GM15510 (cell line): ENCODE results near the gene SNRNP25.
A peak's percentile ranks its signal among the peaks of the same experiment; 100 is the strongest.

Experiments used
- POLR2A ChIP-seq: IDR thresholded peaks from 3 replicates; pipeline ENCODE4 v1.6.1; 2011; ENCODE audit warnings: borderline replicate concordance; ENCODE audit not compliant: insufficient read length; ENCODE audit errors: extremely low read depth

SNRNP25 gene

DNA sequence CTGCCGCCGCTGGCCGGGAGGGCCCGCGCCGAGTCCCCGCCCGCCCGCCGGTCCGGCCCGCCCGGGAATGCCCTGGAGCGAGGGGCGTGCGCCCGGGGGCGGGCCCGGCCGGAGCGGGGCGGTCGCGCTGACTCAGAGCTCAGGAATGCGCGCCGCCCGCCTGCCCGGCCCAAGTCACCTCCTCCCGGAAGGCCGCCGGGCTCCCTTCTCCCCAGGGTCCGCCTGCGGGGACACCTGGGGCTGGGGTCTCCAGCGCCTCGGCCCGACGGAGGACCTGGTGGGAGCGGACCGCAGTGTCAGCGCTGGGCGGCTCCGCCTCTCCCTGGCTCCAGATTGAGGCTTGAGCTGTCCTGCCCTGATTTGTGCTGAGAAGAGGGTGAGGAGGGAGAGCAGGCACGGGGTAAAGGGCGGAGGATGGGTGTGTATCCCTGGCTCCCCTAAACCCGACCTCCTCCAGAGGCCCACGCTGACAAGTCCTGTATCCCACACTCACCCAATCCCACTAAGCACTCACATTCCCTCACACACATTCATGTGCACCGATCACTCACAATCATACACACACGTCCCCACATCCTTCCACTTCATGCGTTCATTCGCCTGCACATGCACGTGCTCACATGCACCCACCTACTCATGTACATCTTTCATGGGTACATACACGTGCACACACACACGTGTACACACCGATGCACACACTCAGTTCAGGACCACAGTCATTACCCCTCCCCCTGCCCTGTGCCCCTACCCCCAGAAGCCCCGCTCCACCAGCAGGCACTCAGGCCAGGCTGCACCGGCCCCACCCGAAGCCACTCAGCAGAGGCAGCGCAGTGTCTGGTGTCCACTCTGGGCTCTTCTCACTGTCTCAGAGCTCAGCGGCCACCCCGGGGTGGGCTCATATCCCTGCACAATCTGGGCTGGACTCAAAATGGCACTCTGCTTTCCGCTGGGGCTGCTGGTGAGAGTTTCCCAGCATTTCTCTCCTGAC lies 19.2 kb downstream of the SNRNP25 start, which contains the start of gene RHBDF1:
RHBDF1 (minus strand) TSS at position 71 of the 988 bp plus-strand sequence. CDS start 7,616 bp downstream, outside the sequence.
- TF ChIP-seq POLR2A: no peak

DNA sequence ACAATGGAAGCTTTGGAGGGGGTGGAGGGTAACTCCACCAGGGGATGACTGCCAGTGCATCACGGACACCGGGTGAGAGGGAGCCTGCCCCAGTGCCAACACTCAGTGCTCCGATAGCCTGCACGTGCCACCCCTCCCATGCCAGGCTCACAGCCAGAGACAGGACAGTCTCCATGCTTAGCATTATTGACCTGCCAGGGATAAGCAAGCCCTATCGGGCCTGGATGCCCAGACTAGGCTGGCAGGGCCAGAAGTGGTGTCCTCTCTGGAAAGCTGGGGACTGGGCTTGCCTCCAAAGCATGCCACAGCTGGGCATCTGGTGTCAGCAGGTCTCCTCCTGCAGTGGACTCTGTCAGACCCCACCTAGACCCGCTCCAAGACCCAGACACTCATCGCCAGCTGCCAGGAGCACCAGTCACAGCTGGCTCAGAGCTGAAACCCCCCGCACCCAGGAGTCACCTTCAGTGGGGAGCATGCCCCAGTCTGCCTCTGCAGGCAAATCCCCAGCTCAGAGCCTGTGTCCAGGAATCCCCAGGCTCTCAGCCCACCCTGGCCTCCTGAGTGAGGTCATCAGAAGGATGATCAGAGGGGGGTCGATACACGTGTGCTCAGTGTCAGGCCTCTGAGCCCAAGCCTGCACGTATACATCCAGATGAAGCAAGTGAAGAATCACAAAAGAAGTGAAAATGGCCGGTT lies 20.6 kb downstream of the SNRNP25 start:
- no peak for TF ChIP-seq POLR2A

DNA sequence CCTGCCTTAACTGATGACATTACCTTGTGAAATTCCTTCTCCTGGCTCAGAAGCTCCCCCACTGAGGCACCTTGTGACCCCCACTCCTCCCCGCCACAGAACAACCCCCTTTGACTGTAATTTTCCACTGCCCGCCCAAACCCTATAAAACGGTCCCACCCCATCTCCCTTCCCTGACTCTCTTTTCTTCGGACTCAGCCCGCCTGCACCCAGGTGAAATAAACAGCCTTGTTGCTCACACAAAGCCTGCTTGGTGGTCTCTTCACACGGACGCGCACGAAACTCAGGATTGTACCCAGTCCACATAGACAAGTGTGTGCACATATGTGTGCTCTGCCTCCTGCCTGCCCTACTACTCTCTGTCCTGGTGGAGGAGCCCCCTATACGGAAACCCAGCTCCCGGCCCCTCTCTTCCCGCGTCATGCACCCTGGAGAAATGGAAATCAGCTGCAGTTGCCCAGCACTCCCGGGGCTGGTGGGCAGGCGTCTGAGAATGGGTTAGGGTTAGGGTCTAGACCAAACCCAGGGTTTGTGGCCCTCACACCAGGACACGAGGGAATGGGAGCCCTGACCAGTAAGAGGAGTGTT lies 21.2 kb downstream of the SNRNP25 start:
- TF ChIP-seq POLR2A: no peak

GRCh38 chr16:75580-76501 lies 22.2 kb downstream of the SNRNP25 start:
- no peak for TF ChIP-seq POLR2A

DNA sequence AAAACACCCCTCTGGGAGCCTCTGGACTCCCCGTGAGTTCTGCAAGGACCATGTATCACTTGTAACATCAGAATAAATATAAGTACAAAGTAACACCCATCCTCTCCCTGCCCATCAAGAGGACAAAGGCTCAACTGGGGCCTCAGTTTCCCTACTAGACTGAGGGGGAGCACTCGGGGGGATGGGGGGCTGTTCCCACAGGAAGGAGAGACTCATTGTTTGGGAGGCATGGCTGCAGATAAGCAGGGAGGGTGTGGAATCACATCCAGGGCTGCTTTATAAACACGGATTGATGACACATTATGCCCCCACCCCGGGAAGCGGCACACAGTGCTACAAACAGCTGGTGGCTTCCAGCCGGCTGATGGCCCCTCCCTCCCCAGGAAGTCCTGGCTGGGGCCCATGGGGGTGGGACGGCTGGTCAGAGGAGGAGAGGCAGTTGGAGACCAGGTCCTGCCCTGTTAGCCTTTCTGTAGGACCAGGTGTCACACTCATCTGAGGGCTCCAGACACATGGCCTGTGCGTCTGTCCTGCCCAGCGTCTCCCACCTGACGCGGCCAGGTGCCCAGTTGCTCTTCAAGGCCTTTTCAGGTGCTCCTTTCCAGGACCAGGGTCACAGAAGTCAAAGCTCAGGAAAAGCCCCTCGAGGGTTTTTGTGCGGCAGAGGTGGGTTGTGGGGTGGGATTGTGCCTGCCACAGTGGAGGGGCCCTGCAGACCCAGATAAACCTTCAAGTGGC lies 23.1 kb downstream of the SNRNP25 start:
- TF ChIP-seq POLR2A: no peak

GRCh38 chr16:77273-77806 lies 23.7 kb downstream of the SNRNP25 start:
- peak; percentile 20 for TF ChIP-seq POLR2A

DNA sequence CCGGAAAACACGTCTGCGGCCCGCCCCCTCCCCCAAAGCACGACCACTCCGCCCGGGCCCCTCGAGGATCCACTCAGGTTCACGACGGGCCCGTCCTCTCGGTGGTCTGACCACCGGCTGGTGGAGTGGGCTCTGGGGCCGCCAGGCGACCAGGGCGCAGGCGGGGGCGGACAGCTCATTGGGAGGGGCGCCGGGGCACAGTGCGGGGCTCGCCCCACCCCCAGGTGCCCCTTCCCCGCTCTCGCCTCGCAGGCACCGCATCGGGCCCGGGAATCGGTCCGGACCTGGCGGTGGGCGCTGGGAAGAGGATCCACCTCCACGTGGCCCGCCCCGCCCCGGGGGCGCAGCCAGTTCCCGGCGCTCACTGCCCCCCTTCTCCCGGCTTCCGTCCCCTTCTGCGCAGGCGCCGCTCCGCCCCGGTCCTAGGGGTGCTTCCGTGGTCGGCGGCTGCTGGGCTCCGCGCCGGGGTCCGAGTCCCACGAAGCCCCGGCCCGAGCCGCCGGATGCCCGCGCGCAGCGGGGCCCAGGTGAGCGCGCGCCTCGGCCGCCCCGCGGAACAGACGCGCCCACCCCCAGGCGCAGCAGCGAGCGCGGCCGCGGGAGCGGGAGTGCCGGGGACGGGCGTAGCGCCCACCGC lies 24.3 kb downstream of the SNRNP25 start, which contains the start of gene MPG:
MPG (plus strand) TSS at position 419 of the 637 bp plus-strand sequence; CDS start at position 504, 85 bp downstream.
- TF ChIP-seq POLR2A: peak; percentile 92

DNA sequence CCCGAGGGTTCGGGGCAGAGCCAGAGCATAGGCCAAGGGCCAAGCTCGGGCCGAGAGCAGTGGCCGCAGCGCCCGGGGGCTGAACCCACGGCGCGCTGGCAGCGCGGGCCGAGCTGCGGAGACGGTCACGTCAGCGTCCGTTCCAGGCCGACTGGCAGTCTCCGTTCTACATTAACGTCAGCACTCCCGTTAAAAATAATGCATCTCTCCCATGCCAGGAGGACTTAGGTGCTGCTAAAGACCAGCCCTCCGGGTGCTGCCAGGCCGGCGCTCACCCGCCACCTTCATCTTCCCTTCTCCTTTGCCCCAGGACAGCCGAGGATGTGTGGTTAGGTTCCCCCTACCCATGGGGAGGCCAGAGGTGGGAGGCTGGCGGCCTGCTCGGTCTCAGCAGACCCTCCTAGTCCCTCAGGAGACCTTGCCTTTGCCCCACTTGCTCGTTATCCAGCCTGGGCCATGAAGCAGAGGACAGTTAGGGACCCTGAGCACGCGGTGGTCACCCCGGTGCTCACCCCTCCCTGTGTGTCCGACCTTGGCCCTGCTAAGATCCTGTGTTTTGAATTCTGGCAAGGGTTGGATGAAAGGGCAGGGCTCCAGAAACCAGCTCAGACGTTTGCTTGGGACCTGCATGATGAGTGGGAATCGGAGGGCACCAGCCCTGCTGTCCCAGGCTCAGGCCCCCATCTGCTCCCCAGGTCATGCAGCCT lies 25.0 kb downstream of the SNRNP25 start:
- TF ChIP-seq POLR2A: no peak

DNA sequence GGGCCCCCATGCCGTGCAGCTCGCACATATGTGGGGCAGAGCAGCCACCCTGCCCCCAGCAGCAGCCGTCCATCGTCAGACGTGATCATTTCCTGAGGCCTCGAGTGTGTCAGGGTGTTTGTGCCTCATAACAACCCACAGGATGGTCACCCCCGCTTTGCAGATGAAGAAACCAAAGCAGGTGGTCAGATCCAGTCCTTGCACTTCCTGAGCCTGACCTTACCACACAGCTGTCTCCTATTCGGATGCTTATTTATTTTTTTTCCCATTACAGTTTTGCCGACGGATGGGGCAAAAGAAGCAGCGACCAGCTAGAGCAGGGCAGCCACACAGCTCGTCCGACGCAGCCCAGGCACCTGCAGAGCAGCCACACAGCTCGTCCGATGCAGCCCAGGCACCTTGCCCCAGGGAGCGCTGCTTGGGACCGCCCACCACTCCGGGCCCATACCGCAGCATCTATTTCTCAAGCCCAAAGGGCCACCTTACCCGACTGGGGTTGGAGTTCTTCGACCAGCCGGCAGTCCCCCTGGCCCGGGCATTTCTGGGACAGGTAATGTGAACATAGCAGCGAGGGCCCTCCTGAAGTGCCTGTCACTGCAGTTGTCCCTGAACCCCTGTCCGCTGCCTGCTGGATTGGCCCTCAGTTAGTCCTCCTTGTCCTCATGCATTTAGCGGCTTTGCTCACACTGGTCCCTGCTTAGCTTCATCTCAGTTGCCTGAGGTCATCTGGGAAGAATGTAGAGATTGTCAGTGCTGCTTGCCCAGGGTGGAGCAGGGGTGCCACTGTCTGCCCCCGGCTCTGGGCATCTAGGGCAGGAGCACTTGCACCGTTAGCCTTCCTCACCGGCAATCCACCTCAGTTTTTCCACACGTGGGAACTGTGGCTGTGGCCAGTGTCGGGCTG lies 25.8 kb downstream of the SNRNP25 start:
- TF ChIP-seq POLR2A: no peak

- TF ChIP-seq POLR2A: no peak
Measured at GRCh38 chr16:83060-83603, 29.5 kb downstream of the SNRNP25 start.

GRCh38 chr16:83781-84615 lies 30.4 kb downstream of the SNRNP25 start:
- TF ChIP-seq POLR2A: no peak
